GM21786 (cell line): ENCODE measurements around the gene RNPS1.
A peak's percentile ranks its signal among the peaks of the same experiment; 100 is the strongest.
"Not testable (repeated sequence)": the region's sequence is repeated elsewhere in the genome, so short reads cannot be mapped to it uniquely, and the experiment has no call there.

Experiments used
- ATAC-seq: cut with Tn5 transposase; IDR thresholded peaks from one replicate; pipeline ENCODE4 v1.9.1; 2021; ENCODE audit not compliant: unreplicated experiment

RNPS1 gene

GRCh38 chr16:2258530-2258929, 9.4 kb downstream of the RNPS1 start:
- ATAC-seq = not testable (repeated sequence)

- no peak for ATAC-seq
These were observed 10.2 kb downstream of the RNPS1 start for GRCh38 chr16:2257726-2258125.

GRCh38 chr16:2256531-2257140, 11.3 kb downstream of the RNPS1 start:
- ATAC-seq = no peak

GRCh38 chr16:2253293-2253692, 14.6 kb downstream of the RNPS1 start:
- ATAC-seq = no peak

- no peak for ATAC-seq
These were observed 15.1 kb downstream of the RNPS1 start for GRCh38 chr16:2252806-2253148.

- ATAC-seq = peak; percentile 93
These were observed 16.4 kb downstream of the RNPS1 start, which contains the start of gene ECI1 for GRCh38 chr16:2251296-2252111. Gene ECI1 (minus strand): TSS chr16:2251587. CDS start chr16:2251566, 21 bp downstream.

GRCh38 chr16:2250652-2251295, 17.2 kb downstream of the RNPS1 start:
- no peak for ATAC-seq

- no peak for ATAC-seq
These were observed 21.5 kb downstream of the RNPS1 start for GRCh38 chr16:2246301-2246885.

- ATAC-seq = no peak
These were observed 22.8 kb downstream of the RNPS1 start for GRCh38 chr16:2244926-2245795.

- no peak for ATAC-seq
These were observed 23.6 kb downstream of the RNPS1 start for GRCh38 chr16:2244301-2244700.

- ATAC-seq = no peak
These were observed 24.1 kb downstream of the RNPS1 start for GRCh38 chr16:2243781-2244180.

GRCh38 chr16:2243031-2243528, 24.8 kb downstream of the RNPS1 start:
- ATAC-seq = no peak

- no peak for ATAC-seq
These were observed 25.3 kb downstream of the RNPS1 start for GRCh38 chr16:2242598-2242997.

GRCh38 chr16:2240331-2240730, 27.6 kb downstream of the RNPS1 start:
- ATAC-seq = not testable (repeated sequence)

- ATAC-seq = no peak
These were observed 28.9 kb downstream of the RNPS1 start for GRCh38 chr16:2238838-2239675.

- no peak for ATAC-seq
These were observed 29.6 kb downstream of the RNPS1 start for GRCh38 chr16:2238150-2238837.

- ATAC-seq = no peak
These were observed 30.3 kb downstream of the RNPS1 start for GRCh38 chr16:2237493-2238149.

GRCh38 chr16:2237102-2237482, 30.8 kb downstream of the RNPS1 start:
- no peak for ATAC-seq
